HEK293T (cell line): ENCODE results near the gene CAMSAP2.
A peak's percentile ranks its signal among the peaks of the same experiment; 100 is the strongest.

Experiments
- CTCF ChIA-PET: fragments of 350-600 bp; formaldehyde crosslinking; extraction: SDS; loops from one replicate; lab custom pipeline; 2021; ENCODE audit warnings: antibody characterized with exemption, inconsistent platforms; lab: Yijun Ruan, JAX
- POLR2A ChIA-PET: fragments of 350-600 bp; formaldehyde crosslinking; extraction: SDS; loops from one replicate; lab custom pipeline; 2020; ENCODE audit warnings: antibody characterized with exemption, inconsistent platforms; lab: Yijun Ruan, JAX
- DNase-seq: peaks from one replicate; pipeline ENCODE4 v3.0.0; 2012; ENCODE audit warnings: mixed read lengths; ENCODE audit errors: extremely low spot score
- ARNT ChIP-seq: fragments of 450-650 bp; IDR thresholded peaks from 2 replicates; pipeline ENCODE4 v1.6.1; 2017; ENCODE audit warnings: mild to moderate bottlenecking
- BHLHE40 ChIP-seq: fragments of 450-650 bp; IDR thresholded peaks from 2 replicates; pipeline ENCODE4 v1.6.1; 2016; ENCODE audit warnings: mild to moderate bottlenecking, moderate library complexity, borderline replicate concordance
- CTBP1 ChIP-seq: fragments of 450-650 bp; IDR thresholded peaks from 2 replicates; pipeline ENCODE4 v1.6.1; 2016; ENCODE audit warnings: borderline replicate concordance
- ELF4 ChIP-seq: fragments of 450-650 bp; IDR thresholded peaks from 2 replicates; pipeline ENCODE4 v1.6.1; 2017; ENCODE audit warnings: antibody characterized with exemption
- FOXA1 ChIP-seq: fragments of 450-650 bp; IDR thresholded peaks from 2 replicates; pipeline ENCODE4 v1.6.1; 2016; ENCODE audit warnings: mild to moderate bottlenecking
- FOXK2 ChIP-seq: fragments of 450-650 bp; IDR thresholded peaks from 2 replicates; pipeline ENCODE4 v1.6.1; 2016; ENCODE audit warnings: mild to moderate bottlenecking
- FOXM1 ChIP-seq: fragments of 450-650 bp; IDR thresholded peaks from 2 replicates; pipeline ENCODE4 v1.6.1; 2017; ENCODE audit warnings: mild to moderate bottlenecking, borderline replicate concordance
- HDGF ChIP-seq: fragments of 450-650 bp; IDR thresholded peaks from 2 replicates; pipeline ENCODE4 v1.6.1; 2017; ENCODE audit warnings: antibody characterized with exemption, borderline replicate concordance
- L3MBTL2 ChIP-seq: fragments of 450-650 bp; conservative IDR thresholded peaks from 2 replicates; pipeline ENCODE4 v1.6.1; 2016; ENCODE audit warnings: mild to moderate bottlenecking
- LEF1 ChIP-seq: fragments of 450-650 bp; IDR thresholded peaks from 2 replicates; pipeline ENCODE4 v1.6.1; 2017; ENCODE audit warnings: mild to moderate bottlenecking, borderline replicate concordance
- NFRKB ChIP-seq: fragments of 450-650 bp; IDR thresholded peaks from 2 replicates; pipeline ENCODE4 v1.6.1; 2016; ENCODE audit warnings: mild to moderate bottlenecking, moderate library complexity
- PKNOX1 ChIP-seq: fragments of 450-650 bp; IDR thresholded peaks from 2 replicates; pipeline ENCODE4 v1.6.1; 2016
- SP1 ChIP-seq: fragments of 450-650 bp; IDR thresholded peaks from 2 replicates; pipeline ENCODE4 v1.6.1; 2017
- SUZ12 ChIP-seq: fragments of 450-650 bp; IDR thresholded peaks from 2 replicates; pipeline ENCODE4 v1.6.1; 2016; ENCODE audit warnings: mild to moderate bottlenecking
- TARDBP ChIP-seq: fragments of 450-650 bp; IDR thresholded peaks from 2 replicates; pipeline ENCODE4 v1.6.1; 2016
- ZNF384 ChIP-seq: fragments of 450-650 bp; IDR thresholded peaks from 2 replicates; pipeline ENCODE4 v1.6.1; 2016

CAMSAP2 gene

DNA sequence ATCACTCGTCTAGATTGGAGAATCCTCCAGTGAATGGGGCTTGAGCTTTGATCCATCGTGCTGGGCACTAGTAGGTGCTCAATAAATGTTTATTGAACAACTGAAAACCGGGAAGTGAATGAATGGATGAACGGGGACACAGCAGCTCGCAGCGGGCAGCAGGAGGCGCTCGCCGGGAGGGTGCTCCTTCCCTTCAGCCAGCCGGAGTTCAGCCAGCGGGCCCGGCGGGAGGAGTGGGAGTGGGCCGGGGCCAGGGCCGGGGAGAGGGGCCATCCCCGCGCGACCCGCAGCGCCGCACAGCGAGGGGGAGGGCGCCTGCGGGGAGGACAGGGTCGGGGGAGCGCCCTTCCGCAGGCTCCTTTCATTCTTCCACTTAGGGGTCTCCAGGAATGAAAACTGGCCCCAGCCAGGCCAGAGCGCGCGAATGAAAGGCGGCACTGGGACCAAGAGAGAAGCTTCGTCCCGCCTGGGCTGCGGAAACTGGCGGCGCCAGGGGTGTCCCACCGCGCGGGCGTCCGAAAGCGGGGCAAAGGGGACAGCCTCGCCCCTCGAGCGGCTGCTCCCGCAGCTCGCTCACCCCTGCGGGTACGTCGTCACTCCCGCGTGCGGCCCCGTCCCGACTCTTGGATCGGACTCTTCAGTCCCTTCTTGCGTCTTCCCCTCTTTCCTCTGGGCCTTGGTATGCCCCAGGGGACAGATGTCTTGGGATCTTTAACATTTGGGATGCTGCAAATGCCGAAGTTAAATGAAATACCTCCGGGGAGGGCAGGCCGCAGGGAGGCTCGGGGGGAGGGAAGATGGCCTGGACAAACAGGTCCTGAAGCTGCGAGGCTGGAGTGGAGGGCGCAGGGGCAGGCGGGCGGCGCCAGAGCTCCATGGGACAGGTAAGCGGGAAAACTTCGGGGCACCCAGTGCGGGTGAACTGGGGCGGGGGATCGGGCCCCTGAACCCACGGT lies 152.4 kb downstream of the CAMSAP2 start:
- ChIA-PET CTCF (interaction anchor here (0.6 to 1.6 kb wide), 7 partner anchors 11 to 284 kb away, joined by 3 to 7 read pairs (median 4); no protein-coding TSS in a partner anchor), POLR2A (interaction anchor here (0.6 to 1.3 kb wide), 5 partner anchors 9 to 130 kb away, joined by 3 to 4 read pairs (median 3); no protein-coding TSS in a partner anchor)
- peak; percentile 82 for DNase-seq
- no peak for TF ChIP-seq PKNOX1
- TF ChIP-seq L3MBTL2 = peak; percentile 71
- TF ChIP-seq BHLHE40 = peak; percentile 93
- TF ChIP-seq ELF4 = no peak
- TF ChIP-seq FOXM1 = peak; percentile 93

GRCh38 chr1:200891774-200892157 lies 153.1 kb downstream of the CAMSAP2 start:
- POLR2A ChIA-PET = interaction anchor here (0.9 kb wide), 1 partner anchor 129 kb away, joined by 4 read pairs; no protein-coding TSS in a partner anchor
- TF ChIP-seq LEF1 = no peak
- TF ChIP-seq CTBP1 = no peak
- TF ChIP-seq NFRKB = no peak
- no peak for TF ChIP-seq FOXM1
- TF ChIP-seq FOXA1 = no peak
- TF ChIP-seq L3MBTL2 = no peak
- TF ChIP-seq SP1 = no peak
- TF ChIP-seq ELF4 = no peak
- no peak for TF ChIP-seq FOXK2
- TF ChIP-seq BHLHE40 = no peak
- TF ChIP-seq ARNT = no peak
- TF ChIP-seq TARDBP = no peak
- TF ChIP-seq SUZ12 = no peak
- TF ChIP-seq HDGF = no peak
- TF ChIP-seq ZNF384 = no peak
- TF ChIP-seq PKNOX1 = no peak
- CTCF ChIA-PET = interaction anchor here (1.0 kb wide), 1 partner anchor 151 kb away, joined by 5 read pairs; no protein-coding TSS in a partner anchor
- no peak for DNase-seq

DNA sequence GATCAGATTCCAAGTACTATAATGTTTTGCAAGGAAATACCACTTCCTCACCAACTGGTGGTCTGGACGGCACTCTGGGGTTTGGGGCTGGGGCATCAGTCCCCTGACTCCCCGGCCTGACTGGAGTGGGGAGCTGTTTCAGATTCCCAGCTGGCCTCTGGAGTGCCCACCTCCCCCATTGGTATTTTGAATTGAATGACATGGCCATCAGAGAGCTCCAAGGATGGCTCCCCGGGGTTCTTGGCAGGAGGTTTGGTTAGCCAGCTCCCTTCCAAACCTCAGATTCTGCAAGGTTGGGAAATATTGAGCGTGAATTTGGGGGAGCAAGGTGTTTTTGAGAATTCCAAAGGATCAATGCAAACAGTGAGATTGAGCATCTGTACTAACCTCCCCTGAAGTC lies 153.9 kb downstream of the CAMSAP2 start:
- no peak for TF ChIP-seq FOXK2
- no peak for TF ChIP-seq SP1
- no peak for TF ChIP-seq FOXM1
- no peak for TF ChIP-seq PKNOX1
- no peak for TF ChIP-seq ELF4
- no peak for TF ChIP-seq CTBP1
- TF ChIP-seq LEF1 = no peak
- TF ChIP-seq FOXA1 = no peak
- TF ChIP-seq HDGF = no peak
- no peak for TF ChIP-seq BHLHE40
- no peak for TF ChIP-seq ARNT
- no peak for TF ChIP-seq NFRKB
- TF ChIP-seq TARDBP = no peak
- TF ChIP-seq ZNF384 = no peak
- TF ChIP-seq L3MBTL2 = no peak
- no peak for DNase-seq
- ChIA-PET CTCF (no interaction called here), POLR2A (no interaction called here)

GRCh38 chr1:200892958-200893357 lies 154.3 kb downstream of the CAMSAP2 start:
- TF ChIP-seq TARDBP (no peak), SUZ12 (no peak), ELF4 (no peak), NFRKB (no peak)
- POLR2A ChIA-PET = no interaction called here
- CTCF ChIA-PET = no interaction called here
- no peak for DNase-seq

DNA sequence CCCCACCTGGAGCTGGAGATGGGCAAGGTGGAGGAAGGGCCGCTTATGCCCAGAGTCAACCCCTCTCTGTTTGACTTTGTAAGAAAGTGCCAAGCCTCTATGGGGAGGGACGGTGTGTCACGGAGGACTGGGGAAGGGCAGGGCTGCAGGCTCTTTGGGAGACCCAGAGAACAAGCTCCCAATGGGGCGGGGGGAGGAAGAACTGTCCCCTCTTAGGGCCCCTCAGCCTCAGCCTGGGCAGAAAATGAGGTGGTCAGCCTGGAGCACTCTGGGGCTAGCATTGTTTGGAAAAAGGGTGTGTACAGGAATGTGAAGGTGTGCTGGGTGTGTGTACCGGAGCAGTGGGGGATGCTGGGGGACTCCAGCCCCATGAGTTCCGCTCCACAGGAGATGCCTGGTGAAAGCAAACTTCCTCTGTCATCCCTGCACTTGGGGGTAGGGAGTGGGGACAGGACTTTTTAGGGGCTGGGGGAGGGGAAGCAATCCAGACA lies 154.8 kb downstream of the CAMSAP2 start:
- TF ChIP-seq CTBP1 = no peak
- TF ChIP-seq SP1 = no peak
- TF ChIP-seq HDGF = no peak
- TF ChIP-seq NFRKB = no peak
- TF ChIP-seq ARNT = no peak
- no peak for TF ChIP-seq TARDBP
- no peak for TF ChIP-seq SUZ12
- no peak for TF ChIP-seq ELF4
- no peak for TF ChIP-seq FOXK2
- no peak for TF ChIP-seq ZNF384
- TF ChIP-seq L3MBTL2 = no peak
- no peak for TF ChIP-seq BHLHE40
- ChIA-PET CTCF (no interaction called here), POLR2A (no interaction called here)
- no peak for DNase-seq
